Neural progenitor cell (in vitro differentiated cells): ENCODE measurements around the gene GDPGP1. TPM values are rescaled to one million over a fixed set of nuclear protein-coding genes. Genes with fewer than 3 reads are reported as not detected.

ENCODE experiments used
- DNase-seq: peaks from one replicate; pipeline ENCODE4 v3.0.0-alpha.2; 2016; ENCODE audit warnings: low spot score
- H2AFZ ChIP-seq: fragments of 200-600 bp; sonication (generic); replicated peaks from 2 replicates; pipeline ENCODE4 v1.6.1; 2016; ENCODE audit warnings: antibody characterized with exemption
- H3F3A ChIP-seq: fragments of 200-600 bp; sonication (generic); 2 replicates; pipeline ENCODE4 v1.6.1; 2016; ENCODE audit warnings: antibody characterized with exemption, low read depth
- H3K27ac ChIP-seq: fragments of 200-600 bp; sonication (generic); 2 replicates; pipeline ENCODE4 v1.5.1; 2016; ENCODE audit warnings: mild to moderate bottlenecking
- H3K27me3 ChIP-seq: fragments of 200-600 bp; sonication (generic); 2 replicates; pipeline ENCODE4 v1.6.1; 2016; ENCODE audit warnings: mild to moderate bottlenecking, moderate library complexity
- H3K36me3 ChIP-seq: fragments of 200-600 bp; sonication (generic); 2 replicates; pipeline ENCODE4 v1.5.1; 2016
- H3K4me1 ChIP-seq: fragments of 200-600 bp; sonication (generic); 2 replicates; pipeline ENCODE4 v1.6.1; 2016; ENCODE audit warnings: mixed run types
- H3K4me2 ChIP-seq: fragments of 200-600 bp; sonication (generic); 2 replicates; pipeline ENCODE4 v1.6.1; 2016
- H3K4me3 ChIP-seq: fragments of 200-600 bp; sonication (generic); 2 replicates; pipeline ENCODE4 v1.5.1; 2016
- H3K79me2 ChIP-seq: fragments of 200-600 bp; sonication (generic); 2 replicates; pipeline ENCODE4 v1.6.1; 2016; ENCODE audit warnings: low read depth
- H3K9ac ChIP-seq: fragments of 200-600 bp; sonication (generic); 2 replicates; pipeline ENCODE4 v1.6.1; 2016
- H3K9me3 ChIP-seq: fragments of 200-600 bp; sonication (generic); 2 replicates; pipeline ENCODE4 v1.5.1; 2016; ENCODE audit warnings: low read depth
- H4K20me1 ChIP-seq: fragments of 200-600 bp; sonication (generic); 2 replicates; pipeline ENCODE4 v1.6.1; 2016; ENCODE audit warnings: low read depth
- H3K27ac Mint-ChIP-seq: 3 replicates; pipeline ENCODE4 v1.8.0; 2021; ENCODE audit warnings: mixed read lengths
- H3K27me3 Mint-ChIP-seq: 2 replicates; pipeline ENCODE4 v1.8.0; 2022; ENCODE audit warnings: low read depth, mild to moderate bottlenecking, inconsistent platforms, moderate library complexity, mixed read lengths; ENCODE audit not compliant: insufficient read depth
- H3K36me3 Mint-ChIP-seq: 3 replicates; pipeline ENCODE4 v1.8.0; 2021; ENCODE audit warnings: mixed read lengths
- H3K4me1 Mint-ChIP-seq: 3 replicates; pipeline ENCODE4 v1.8.0; 2021; ENCODE audit warnings: mixed read lengths
- H3K4me3 Mint-ChIP-seq: 3 replicates; pipeline ENCODE4 v1.8.0; 2021; ENCODE audit warnings: mild to moderate bottlenecking, moderate library complexity, mixed read lengths
- H3K9me3 Mint-ChIP-seq: 3 replicates; pipeline ENCODE4 v1.8.0; 2020; ENCODE audit warnings: mixed read lengths
- CTCF ChIP-seq: fragments of 200-600 bp; sonication (generic); IDR thresholded peaks from 2 replicates; pipeline ENCODE4 v1.5.1; 2017; ENCODE audit warnings: antibody characterized with exemption, mild to moderate bottlenecking
- EZH2 ChIP-seq: fragments of 200-600 bp; sonication (generic); IDR thresholded peaks from 2 replicates; pipeline ENCODE4 v1.6.1; 2017; ENCODE audit warnings: antibody characterized with exemption, mild to moderate bottlenecking, moderate library complexity
- EZH2phosphoT487 ChIP-seq: fragments of 200-600 bp; sonication (generic); IDR thresholded peaks from 2 replicates; pipeline ENCODE4 v1.6.1; 2017; ENCODE audit warnings: antibody characterized with exemption
- total RNA-seq: library from RNA; depleted of rRNA; stranded (reverse); fragments of >200 nt; gene quantifications from 2 replicates; pipeline ENCODE4 v1.2.3, GENCODE V29; 2015; ENCODE audit warnings: low replicate concordance

Gene GDPGP1
- total RNA-seq, 1 donor from 2014 or later: 0.67 TPM

- no peak for TF ChIP-seq EZH2phosphoT487
- TF ChIP-seq EZH2: no peak
- TF ChIP-seq CTCF: no peak
- H3K27ac ChIP-seq: no peak overlapping the region
- H3K4me3 ChIP-seq: no peak overlapping the region
- DNase-seq: no peak
- H3K9ac ChIP-seq: no peak overlapping the region
- H4K20me1 ChIP-seq: no peaks in the 10 kb centered on the region
- Mint-ChIP-seq H3K9me3 (no peaks in the 10 kb centered on the region), H3K4me3 (no peak overlapping the region), H3K27ac (no peak overlapping the region), H3K27me3 (peaks cover 8% of the 10 kb centered on the region), H3K36me3 (peaks cover 2% of the 10 kb centered on the region), H3K4me1 (peaks cover 26% of the 10 kb centered on the region)
- peaks cover 13% of the 10 kb centered on the region for H3K4me1 ChIP-seq
- H3F3A ChIP-seq: peaks cover 26% of the 10 kb centered on the region
- no peak overlapping the region for H3K4me2 ChIP-seq
- H2AFZ ChIP-seq: no peak overlapping the region
- no peaks in the 10 kb centered on the region for H3K27me3 ChIP-seq
- H3K36me3 ChIP-seq: no peaks in the 10 kb centered on the region
- no peaks in the 10 kb centered on the region for H3K79me2 ChIP-seq
- no peaks in the 10 kb centered on the region for H3K9me3 ChIP-seq
These were observed 44.9 kb upstream of the GDPGP1 start for GRCh38 chr15:90188914-90189748.

- peak overlapping the region; percentile 33 for H3K27ac Mint-ChIP-seq
- peaks cover 6% of the 10 kb centered on the region for H3K27me3 Mint-ChIP-seq
- no peaks in the 10 kb centered on the region for H3K9me3 ChIP-seq
- no peaks in the 10 kb centered on the region for H3K36me3 ChIP-seq
- H3K9me3 Mint-ChIP-seq: no peaks in the 10 kb centered on the region
- no peak overlapping the region for H3K9ac ChIP-seq
- no peak overlapping the region for H3K27ac ChIP-seq
- no peaks in the 10 kb centered on the region for H3K27me3 ChIP-seq
- no peak overlapping the region for H2AFZ ChIP-seq
- H3K4me1 ChIP-seq: peaks cover 13% of the 10 kb centered on the region
- peaks cover 20% of the 10 kb centered on the region for H3F3A ChIP-seq
- H4K20me1 ChIP-seq: no peaks in the 10 kb centered on the region
- peaks cover 2% of the 10 kb centered on the region for H3K36me3 Mint-ChIP-seq
- no peaks in the 10 kb centered on the region for H3K79me2 ChIP-seq
- H3K4me3 Mint-ChIP-seq: no peak overlapping the region
- no peak for DNase-seq
- TF ChIP-seq EZH2phosphoT487: no peak
- TF ChIP-seq EZH2: no peak
- no peak for TF ChIP-seq CTCF
- H3K4me2 ChIP-seq: no peak overlapping the region
- H3K4me3 ChIP-seq: no peak overlapping the region
- H3K4me1 Mint-ChIP-seq: peaks cover 23% of the 10 kb centered on the region
These were observed 44.1 kb upstream of the GDPGP1 start for GRCh38 chr15:90189781-90190467.

GRCh38 chr15:90190606-90191343 lies 43.2 kb upstream of the GDPGP1 start:
- Histone ChIP-seq H3K9ac (no peak overlapping the region), H3K36me3 (no peaks in the 10 kb centered on the region), H3F3A (peaks cover 12% of the 10 kb centered on the region), H3K4me3 (no peak overlapping the region), H3K9me3 (no peaks in the 10 kb centered on the region), H2AFZ (no peak overlapping the region), H3K4me2 (no peak overlapping the region), H3K27ac (no peak overlapping the region), H3K4me1 (peaks cover 9% of the 10 kb centered on the region), H4K20me1 (no peaks in the 10 kb centered on the region), H3K27me3 (no peaks in the 10 kb centered on the region), H3K79me2 (no peaks in the 10 kb centered on the region)
- no peak for DNase-seq
- TF ChIP-seq EZH2 (no peak), EZH2phosphoT487 (no peak), CTCF (no peak)
- Mint-ChIP-seq H3K9me3 (no peaks in the 10 kb centered on the region), H3K27me3 (peaks cover 2% of the 10 kb centered on the region), H3K4me1 (peaks cover 17% of the 10 kb centered on the region), H3K36me3 (peaks cover 2% of the 10 kb centered on the region), H3K4me3 (no peak overlapping the region), H3K27ac (peak overlapping the region; percentile 33)
